Activated T-helper 1 cell treated with anti-CD3 and anti-CD28 coated beads, Interleukin-12 subunit alpha, Interleukin-12 subunit beta, Interleukin-2, Interleukin-4 antibody, amounts not matched to agents 30 ng/mL and 10 ng/mL and 1 ng/mL, durations not matched to agents 14 hours and 24 hours and 36 hours (primary cell): ENCODE results near the gene OR2V1. TPM values are rescaled to one million over a fixed set of nuclear protein-coding genes. Genes with fewer than 3 reads are reported as not detected.
"Not testable (repeated sequence)": the region's sequence is repeated elsewhere in the genome, so short reads cannot be mapped to it uniquely, and the experiment has no call there.

ENCODE experiments used
- DNase-seq: peaks from one replicate; pipeline ENCODE4 v3.0.0; 2021; ENCODE audit warnings: low spot score
- H3K27ac Mint-ChIP-seq: one replicate; pipeline ENCODE4 v1.8.0; 2021; ENCODE audit warnings: mild to moderate bottlenecking, mixed read lengths
- H3K27me3 Mint-ChIP-seq: one replicate; pipeline ENCODE4 v1.8.0; 2022; ENCODE audit warnings: mild to moderate bottlenecking, moderate library complexity, mixed read lengths; ENCODE audit not compliant: insufficient read depth
- H3K36me3 Mint-ChIP-seq: one replicate; pipeline ENCODE4 v1.8.0; 2021; ENCODE audit warnings: low read depth, mixed read lengths
- H3K4me1 Mint-ChIP-seq: one replicate; pipeline ENCODE4 v1.8.0; 2021; ENCODE audit warnings: low read depth, mixed read lengths
- H3K4me3 Mint-ChIP-seq: one replicate; pipeline ENCODE4 v1.8.0; 2021; ENCODE audit warnings: mild to moderate bottlenecking, moderate library complexity, mixed read lengths
- H3K9me3 Mint-ChIP-seq: one replicate; pipeline ENCODE4 v1.8.0; 2021; ENCODE audit warnings: mixed read lengths
- intact Hi-C: fragments of 100-400 bp; cut with micrococcal nuclease; formaldehyde crosslinking; loops from one replicate; pipeline ENCODE4 v1.15.1; 2024
- total RNA-seq: library from RNA; stranded (reverse); gene quantifications from 2 replicates; pipeline ENCODE4 v1.2.3, GENCODE V29; 2022

OR2V1 gene
- total RNA-seq, result not detected in 2 replicates

DNA sequence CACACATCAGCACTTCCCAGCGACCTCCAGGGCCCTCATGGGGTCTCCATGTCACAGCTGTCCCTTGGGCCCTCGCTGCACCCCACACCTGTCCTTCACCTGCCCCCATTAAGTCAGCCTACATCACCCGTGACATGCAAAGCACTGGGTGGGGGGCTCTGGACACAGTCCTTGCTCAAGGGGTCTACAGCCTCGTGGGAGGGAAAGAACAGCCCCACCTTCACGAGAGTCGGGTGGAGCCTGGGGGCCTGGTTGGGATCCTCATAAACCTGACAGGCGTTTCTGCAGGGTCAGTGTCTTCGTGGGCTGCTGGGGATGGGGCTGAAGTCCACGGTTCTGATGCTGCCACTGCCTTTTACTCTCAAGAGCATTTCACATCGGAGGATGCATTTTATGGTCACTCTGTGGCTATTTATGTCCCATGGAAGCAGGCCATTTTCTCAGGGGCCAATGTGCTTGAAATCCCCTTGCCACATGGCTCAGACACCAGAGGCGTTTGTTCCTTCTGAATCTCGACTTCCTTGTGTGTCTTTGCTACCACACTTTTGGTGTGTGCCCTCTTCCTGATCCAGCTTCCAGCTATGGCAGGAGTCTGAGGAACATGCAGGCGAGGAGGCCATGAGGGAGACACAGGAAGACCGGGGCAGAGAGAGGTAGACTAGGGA is at the start of gene OR2V1:
Gene OR2V1, minus strand, starts transcription at position 338 of the 665 bp plus-strand sequence. CDS start 5,865 bp downstream, outside the sequence.
- H3K4me1 Mint-ChIP-seq, result no peaks in the 10 kb centered on the region
- H3K36me3 Mint-ChIP-seq, result no peaks in the 10 kb centered on the region
- H3K9me3 Mint-ChIP-seq, result no peaks in the 10 kb centered on the region
- no peak within 1 kb of the TSS for H3K4me3 Mint-ChIP-seq
- H3K27ac Mint-ChIP-seq, result no peak within 1 kb of the TSS
- intact Hi-C loops, result no loop called here
- DNase-seq, result no peak
- H3K27me3 Mint-ChIP-seq, result peaks cover 8% of the 10 kb centered on the region

- DNase-seq, H3K27ac Mint-ChIP-seq, H3K4me3 Mint-ChIP-seq, H3K9me3 Mint-ChIP-seq, H3K36me3 Mint-ChIP-seq, intact Hi-C loops: not testable (repeated sequence)
- Mint-ChIP-seq H3K27me3 (peaks cover 24% of the 10 kb centered on the region), H3K4me1 (peaks cover 27% of the 10 kb centered on the region)
Measured at GRCh38 chr5:181177559-181177958, 46.6 kb upstream of the OR2V1 start.

DNA sequence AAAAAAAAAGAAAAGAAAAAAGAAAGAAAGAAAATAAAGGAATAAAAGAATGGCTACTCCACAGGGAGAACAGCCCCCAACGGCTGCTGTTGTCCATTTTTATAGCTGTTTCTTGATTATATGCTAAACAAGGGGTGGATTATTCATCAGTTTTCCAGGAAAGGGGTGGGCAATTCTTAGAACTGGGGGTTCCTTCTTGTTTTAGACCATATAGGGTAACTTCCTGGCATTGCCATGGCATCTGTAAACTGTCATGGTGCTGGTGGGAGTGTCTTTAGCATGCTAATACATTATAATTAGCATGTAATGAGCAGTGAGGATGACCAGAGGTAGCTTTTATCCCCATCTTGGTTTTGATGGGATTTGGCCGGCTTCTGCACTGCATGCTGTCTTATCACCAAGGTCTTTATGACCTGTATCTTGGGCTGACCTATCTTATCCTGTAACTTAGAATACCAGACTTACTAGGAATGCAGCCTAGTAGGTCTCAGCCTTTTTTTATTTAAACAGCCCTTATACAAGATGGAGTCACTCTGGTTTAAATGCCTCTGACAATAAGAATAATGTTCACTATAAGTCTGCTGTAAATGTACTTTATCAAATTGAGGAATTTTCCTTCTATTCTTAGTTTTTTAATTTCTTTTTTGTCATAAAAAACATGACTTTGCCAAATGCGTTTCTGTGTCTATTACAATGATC is 45.4 kb upstream of the OR2V1 start:
- intact Hi-C loops, result no loop called here
- H3K4me3 Mint-ChIP-seq, result no peak overlapping the region
- H3K27ac Mint-ChIP-seq, result no peak overlapping the region
- H3K27me3 Mint-ChIP-seq, result peaks cover 26% of the 10 kb centered on the region
- DNase-seq, result no peak
- H3K4me1 Mint-ChIP-seq, result peaks cover 19% of the 10 kb centered on the region
- no peaks in the 10 kb centered on the region for H3K9me3 Mint-ChIP-seq
- no peaks in the 10 kb centered on the region for H3K36me3 Mint-ChIP-seq

DNA sequence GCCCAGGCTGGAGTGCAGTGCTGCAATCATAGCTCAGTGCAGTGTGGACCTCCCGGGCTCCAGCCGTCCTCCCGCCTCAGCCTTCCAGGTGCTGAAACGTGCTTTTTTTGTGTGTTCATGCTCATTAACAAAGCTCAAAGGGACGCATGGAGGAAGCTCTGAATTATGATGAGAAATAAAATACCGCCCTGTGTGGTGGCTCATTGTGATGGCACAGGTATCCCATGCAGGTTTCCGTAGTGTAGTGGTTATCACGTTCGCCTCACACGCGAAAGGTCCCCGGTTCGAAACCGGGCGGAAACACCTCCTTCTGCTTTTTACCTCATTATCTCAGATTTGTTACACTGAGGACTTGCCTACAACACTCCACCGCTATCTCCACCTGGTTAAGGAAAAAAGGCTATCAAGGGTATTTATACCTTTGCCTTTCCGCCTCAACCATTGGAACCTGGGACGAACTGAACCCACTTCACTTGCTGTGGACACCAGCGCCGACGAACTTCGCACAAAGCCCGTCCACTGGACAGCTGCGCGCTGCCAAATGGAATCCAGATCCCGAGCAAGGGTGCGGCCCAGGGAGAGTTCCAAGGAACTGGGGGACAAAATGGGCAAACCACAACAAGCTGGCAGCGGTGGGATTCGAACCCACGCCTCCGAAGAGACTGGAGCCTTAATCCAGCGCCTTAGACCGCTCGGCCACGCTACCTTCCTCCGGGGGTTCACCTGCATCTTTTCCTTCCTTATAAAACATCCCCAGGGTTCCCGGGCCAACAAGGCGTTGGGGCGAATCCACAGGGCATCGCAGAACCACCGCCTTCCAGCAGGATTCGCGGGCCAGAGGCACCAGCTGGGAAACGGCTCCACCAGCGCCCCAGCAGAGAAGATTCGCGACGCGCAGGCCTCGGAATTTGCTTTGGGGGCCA is 42.7 kb upstream of the OR2V1 start:
- Mint-ChIP-seq H3K4me3 (peak overlapping the region; percentile 86), H3K4me1 (peaks cover 40% of the 10 kb centered on the region), H3K27ac (peak overlapping the region; percentile 87), H3K36me3 (no peaks in the 10 kb centered on the region), H3K9me3 (no peaks in the 10 kb centered on the region), H3K27me3 (peaks cover 42% of the 10 kb centered on the region)
- intact Hi-C loops, result loop anchor here (1.0 to 5.0 kb wide), 7 partner anchors 11 to 76 kb away; no protein-coding TSS in a partner anchor
- peak; percentile 44 for DNase-seq

DNA sequence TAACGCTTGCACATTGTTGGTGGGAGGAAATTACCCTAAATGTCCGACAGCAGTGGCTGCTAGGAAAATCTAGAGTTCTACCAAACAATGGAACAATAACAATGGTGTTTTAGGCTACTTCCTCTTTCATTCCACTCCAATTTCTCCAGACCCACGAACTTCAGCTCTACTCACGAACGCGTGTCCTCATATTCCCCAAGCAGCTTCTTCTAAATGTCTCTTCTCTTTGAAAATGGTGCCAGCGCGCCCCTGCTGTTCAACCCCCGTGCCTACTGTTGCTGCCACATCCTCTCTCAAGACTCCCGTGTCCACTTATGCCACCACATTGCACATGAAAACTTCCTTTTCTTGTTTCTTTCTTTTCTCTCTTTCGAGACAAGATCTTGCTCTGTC is 42.1 kb upstream of the OR2V1 start:
- intact Hi-C loops, result loop anchor here (1.0 to 5.0 kb wide), 7 partner anchors 11 to 76 kb away; no protein-coding TSS in a partner anchor
- no peak for DNase-seq
- peaks cover 46% of the 10 kb centered on the region for H3K27me3 Mint-ChIP-seq
- H3K4me1 Mint-ChIP-seq, result peaks cover 45% of the 10 kb centered on the region
- peak overlapping the region; percentile 87 for H3K27ac Mint-ChIP-seq
- peak overlapping the region; percentile 86 for H3K4me3 Mint-ChIP-seq
- no peaks in the 10 kb centered on the region for H3K36me3 Mint-ChIP-seq
- H3K9me3 Mint-ChIP-seq, result no peaks in the 10 kb centered on the region

- peaks cover 54% of the 10 kb centered on the region for H3K27me3 Mint-ChIP-seq
- peaks cover 58% of the 10 kb centered on the region for H3K4me1 Mint-ChIP-seq
- no peaks in the 10 kb centered on the region for H3K36me3 Mint-ChIP-seq
- intact Hi-C loops, result loop anchor here (2.0 to 5.0 kb wide), 4 partner anchors 17 to 74 kb away; no protein-coding TSS in a partner anchor
- H3K27ac Mint-ChIP-seq, result no peak overlapping the region
- DNase-seq, result no peak
- H3K9me3 Mint-ChIP-seq, result no peaks in the 10 kb centered on the region
- H3K4me3 Mint-ChIP-seq, result no peak overlapping the region
Measured at GRCh38 chr5:181171782-181172181, 40.8 kb upstream of the OR2V1 start.

GRCh38 chr5:181170996-181171395 is 40.0 kb upstream of the OR2V1 start:
- peaks cover 60% of the 10 kb centered on the region for H3K27me3 Mint-ChIP-seq
- intact Hi-C loops, result loop anchor here (5.0 kb wide), 2 partner anchors 54 to 74 kb away; no protein-coding TSS in a partner anchor
- peak overlapping the region; percentile 24 for H3K4me3 Mint-ChIP-seq
- H3K4me1 Mint-ChIP-seq, result peaks cover 62% of the 10 kb centered on the region
- DNase-seq, result no peak
- H3K9me3 Mint-ChIP-seq, result no peaks in the 10 kb centered on the region
- no peak overlapping the region for H3K27ac Mint-ChIP-seq
- no peaks in the 10 kb centered on the region for H3K36me3 Mint-ChIP-seq

- peak overlapping the region; percentile 61 for H3K4me3 Mint-ChIP-seq
- H3K4me1 Mint-ChIP-seq, result peaks cover 69% of the 10 kb centered on the region
Measured at GRCh38 chr5:181170237-181170825, 39.4 kb upstream of the OR2V1 start.

GRCh38 chr5:181169459-181170236 is 38.7 kb upstream of the OR2V1 start:
- H3K4me1 Mint-ChIP-seq, result peaks cover 70% of the 10 kb centered on the region
- not testable (repeated sequence) for H3K36me3 Mint-ChIP-seq, H3K9me3 Mint-ChIP-seq
- peak; percentile 55 for DNase-seq
- peak overlapping the region; percentile 61 for H3K4me3 Mint-ChIP-seq
- H3K27me3 Mint-ChIP-seq, result peaks cover 55% of the 10 kb centered on the region
- intact Hi-C loops, result loop anchor here (5.0 kb wide), 3 partner anchors 52 to 117 kb away; no protein-coding TSS in a partner anchor
- peak overlapping the region; percentile 79 for H3K27ac Mint-ChIP-seq

More at GRCh38 chr5:181170237-181170825, 39.4 kb upstream of the OR2V1 start:
- no peak for DNase-seq
- Mint-ChIP-seq H3K27ac (peak overlapping the region; percentile 79), H3K36me3 (no peaks in the 10 kb centered on the region), H3K9me3 (no peaks in the 10 kb centered on the region), H3K27me3 (peaks cover 57% of the 10 kb centered on the region)
- intact Hi-C loops, result loop anchor here (5.0 kb wide), 2 partner anchors 53 to 73 kb away; no protein-coding TSS in a partner anchor

DNA sequence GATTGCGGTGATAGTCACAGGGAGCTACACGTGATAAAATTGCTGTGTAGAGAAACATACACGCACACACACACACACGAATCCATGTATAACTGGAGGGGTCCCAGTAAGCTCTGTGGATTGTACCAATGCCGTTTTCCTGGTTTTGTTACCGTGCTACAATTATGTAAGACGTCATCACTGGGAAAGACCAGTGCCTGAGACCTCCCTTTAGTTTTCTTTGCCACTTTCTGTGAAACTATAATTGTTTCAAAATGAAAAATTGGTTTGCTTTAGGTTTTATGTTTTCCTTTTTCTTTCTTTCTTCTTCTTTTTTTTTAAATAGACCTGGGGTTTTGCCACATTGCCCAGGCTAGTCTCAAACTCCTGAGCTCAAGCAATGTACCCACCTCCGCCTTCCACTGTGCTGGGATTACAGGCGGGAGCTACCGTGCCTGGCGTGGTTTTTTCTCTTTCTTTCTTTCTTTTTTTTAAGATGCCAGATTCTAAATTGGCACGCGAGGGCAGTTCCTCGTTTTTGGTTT is 37.7 kb upstream of the OR2V1 start:
- intact Hi-C loops, result loop anchor here (5.0 kb wide), 1 partner anchor 116 kb away; no protein-coding TSS in a partner anchor
- Mint-ChIP-seq H3K9me3 (no peaks in the 10 kb centered on the region), H3K4me3 (peak overlapping the region; percentile 25), H3K4me1 (peaks cover 68% of the 10 kb centered on the region), H3K27ac (peak overlapping the region; percentile 76), H3K27me3 (peaks cover 54% of the 10 kb centered on the region), H3K36me3 (peaks cover 2% of the 10 kb centered on the region)
- DNase-seq, result no peak

- intact Hi-C loops, result loop anchor here (5.0 kb wide), 1 partner anchor 116 kb away; no protein-coding TSS in a partner anchor
- Mint-ChIP-seq H3K27ac (no peak overlapping the region), H3K4me3 (no peak overlapping the region), H3K4me1 (peaks cover 66% of the 10 kb centered on the region), H3K9me3 (no peaks in the 10 kb centered on the region), H3K27me3 (peaks cover 49% of the 10 kb centered on the region), H3K36me3 (peaks cover 2% of the 10 kb centered on the region)
- DNase-seq, result no peak
Measured at GRCh38 chr5:181167814-181168488, 37.0 kb upstream of the OR2V1 start.
